Stimulated activated CD4-positive, alpha-beta T cell treated with anti-CD3 and anti-CD28 coated beads, Interleukin-1b, Interleukin-23, amount 100 ng/mL, for 4 hours (primary cell): ENCODE results near the gene MTCL1.

Experiments
- DNase-seq, 2 donors: peaks; one replicate each; pipeline ENCODE4 v3.0.0-alpha.2; 2020; ENCODE audit warnings: low read depth in 2 of 2

The MTCL1 gene

GRCh38 chr18:8831531-8831930 lies 126.2 kb downstream of the MTCL1 start:
- no peak for DNase-seq

- DNase-seq: no peak
These were observed 128.1 kb downstream of the MTCL1 start for GRCh38 chr18:8833480-8833879.

- no peak for DNase-seq
These were observed 129.5 kb downstream of the MTCL1 start for GRCh38 chr18:8834881-8835280.

GRCh38 chr18:8835521-8835953 lies 130.2 kb downstream of the MTCL1 start:
- no peak for DNase-seq

- no peak for DNase-seq
These were observed 133.9 kb downstream of the MTCL1 start for GRCh38 chr18:8839281-8839680.

GRCh38 chr18:8841781-8842485 lies 136.6 kb downstream of the MTCL1 start:
- DNase-seq: no peak

GRCh38 chr18:8842506-8842905 lies 137.2 kb downstream of the MTCL1 start:
- no peak for DNase-seq

- DNase-seq: no peak
These were observed 137.6 kb downstream of the MTCL1 start for GRCh38 chr18:8843005-8843404.

GRCh38 chr18:8844721-8845148 lies 139.4 kb downstream of the MTCL1 start:
- DNase-seq: no peak

- DNase-seq: no peak
These were observed 140.2 kb downstream of the MTCL1 start for GRCh38 chr18:8845506-8845905.

GRCh38 chr18:8847066-8847755 lies 141.9 kb downstream of the MTCL1 start:
- DNase-seq: no peak

- DNase-seq: no peak
These were observed 142.5 kb downstream of the MTCL1 start for GRCh38 chr18:8847900-8848299.

GRCh38 chr18:8848541-8848940 lies 143.2 kb downstream of the MTCL1 start:
- DNase-seq: no peak

GRCh38 chr18:8849696-8850095 lies 144.3 kb downstream of the MTCL1 start:
- DNase-seq: no peak

GRCh38 chr18:8851659-8852058 lies 146.3 kb downstream of the MTCL1 start:
- DNase-seq: no peak

- no peak for DNase-seq
These were observed 149.2 kb downstream of the MTCL1 start for GRCh38 chr18:8854550-8854949.

GRCh38 chr18:8854962-8855361 lies 149.6 kb downstream of the MTCL1 start:
- no peak for DNase-seq

GRCh38 chr18:8856212-8856611 lies 150.9 kb downstream of the MTCL1 start:
- no peak for DNase-seq

- no peak for DNase-seq
These were observed 151.5 kb downstream of the MTCL1 start for GRCh38 chr18:8856769-8857393.

- DNase-seq: no peak
These were observed 152.4 kb downstream of the MTCL1 start for GRCh38 chr18:8857806-8858205.

GRCh38 chr18:8858888-8859511 lies 153.6 kb downstream of the MTCL1 start:
- DNase-seq: no peak

GRCh38 chr18:8860845-8861642 lies 155.7 kb downstream of the MTCL1 start:
- no peak for DNase-seq
